Urothelium cell line (cell line): ENCODE data around the gene MFSD6L.

ENCODE experiments used
- DNase-seq: peaks from one replicate; pipeline ENCODE4 v3.0.0; 2011; ENCODE audit warnings: low spot score, mixed read lengths
- FAIRE-seq: peaks from 2 replicates; lab custom pipeline; 2011; peaks lifted over from hg19 to GRCh38; lab: Jason Lieb, UNC

The MFSD6L gene, protein sequence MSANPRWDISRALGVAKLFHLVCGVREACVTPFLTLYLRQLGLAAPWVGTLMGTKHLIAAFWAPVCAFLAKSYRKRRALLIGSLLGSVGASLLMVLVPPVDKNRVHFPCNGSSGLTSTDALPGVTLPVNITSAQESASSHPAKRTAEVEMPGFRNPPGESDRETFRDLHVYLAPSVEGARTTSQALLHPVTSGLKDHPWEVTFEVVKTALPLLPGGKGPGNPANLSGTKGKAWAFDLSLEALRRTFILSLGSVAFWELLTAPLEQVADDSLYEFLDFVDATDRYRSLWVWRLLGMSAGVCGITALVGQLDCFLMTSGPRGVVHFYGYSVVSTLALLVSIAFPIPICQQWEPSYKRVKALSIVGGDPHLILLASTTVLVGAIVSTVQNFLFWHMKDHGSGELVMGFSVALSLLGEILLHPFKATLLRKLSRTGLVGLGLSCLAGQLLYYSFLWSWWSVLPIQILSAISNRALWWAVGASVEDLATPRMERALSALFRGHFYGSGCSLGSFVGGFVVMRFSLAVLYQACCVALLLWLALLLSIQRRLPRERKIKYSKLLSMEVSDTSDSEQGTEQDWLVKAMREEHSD

DNA sequence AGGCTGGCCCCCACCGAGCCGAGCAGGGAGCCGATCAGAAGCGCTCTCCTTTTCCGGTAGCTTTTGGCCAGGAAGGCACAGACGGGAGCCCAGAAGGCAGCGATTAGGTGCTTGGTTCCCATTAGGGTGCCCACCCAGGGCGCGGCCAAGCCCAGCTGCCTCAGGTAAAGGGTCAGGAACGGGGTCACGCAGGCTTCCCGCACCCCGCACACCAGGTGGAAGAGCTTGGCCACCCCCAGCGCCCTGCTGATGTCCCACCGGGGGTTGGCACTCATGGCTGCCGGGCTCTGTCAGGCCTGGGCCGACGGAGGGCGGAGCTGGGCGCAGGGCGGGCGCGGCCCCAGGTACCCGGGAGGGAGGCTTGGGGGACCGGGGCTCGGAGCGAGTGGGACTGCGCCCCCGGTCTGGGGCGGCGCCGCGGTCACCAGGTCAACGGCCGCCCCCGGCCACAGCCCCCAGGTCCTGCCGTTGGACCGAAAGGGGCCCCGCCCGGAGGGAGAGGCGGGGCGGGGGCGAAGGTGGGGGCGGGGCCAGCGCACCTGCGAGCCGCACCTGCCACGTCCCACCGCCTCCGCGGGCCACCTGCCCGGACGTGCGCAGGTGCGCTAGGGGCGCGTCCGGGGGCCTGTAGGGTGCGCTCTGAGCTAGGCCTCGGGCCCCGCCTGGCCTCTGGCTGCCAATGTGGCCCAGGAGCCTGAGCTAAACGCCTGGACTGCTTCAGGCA lies at the start of gene MFSD6L:
TSS of gene MFSD6L (minus strand) at position 520 of the 724 bp plus-strand sequence. CDS start at position 275, 245 bp downstream.
- DNase-seq (no peak), FAIRE-seq (no peak)

DNA sequence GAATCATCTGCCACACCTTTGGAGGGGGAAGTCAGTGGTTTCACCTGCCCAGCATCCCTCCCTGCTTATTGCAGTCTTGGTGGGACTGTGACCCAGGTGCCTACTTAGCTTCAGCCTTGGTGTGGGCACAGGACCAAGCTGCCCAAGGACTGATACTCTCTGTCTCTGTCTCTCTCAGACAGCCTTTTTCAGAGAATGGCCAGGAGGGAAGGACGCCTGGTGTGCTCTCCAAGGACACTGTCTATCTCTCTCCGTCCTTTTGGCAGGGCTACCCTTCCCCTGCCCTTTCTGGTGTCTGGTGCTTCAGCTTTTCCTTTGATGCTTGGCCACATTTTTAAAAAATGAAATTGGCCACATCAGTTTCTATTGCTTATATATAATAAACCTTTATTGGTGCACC lies 48.7 kb upstream of the MFSD6L start:
- no peak for FAIRE-seq
- no peak for DNase-seq

DNA sequence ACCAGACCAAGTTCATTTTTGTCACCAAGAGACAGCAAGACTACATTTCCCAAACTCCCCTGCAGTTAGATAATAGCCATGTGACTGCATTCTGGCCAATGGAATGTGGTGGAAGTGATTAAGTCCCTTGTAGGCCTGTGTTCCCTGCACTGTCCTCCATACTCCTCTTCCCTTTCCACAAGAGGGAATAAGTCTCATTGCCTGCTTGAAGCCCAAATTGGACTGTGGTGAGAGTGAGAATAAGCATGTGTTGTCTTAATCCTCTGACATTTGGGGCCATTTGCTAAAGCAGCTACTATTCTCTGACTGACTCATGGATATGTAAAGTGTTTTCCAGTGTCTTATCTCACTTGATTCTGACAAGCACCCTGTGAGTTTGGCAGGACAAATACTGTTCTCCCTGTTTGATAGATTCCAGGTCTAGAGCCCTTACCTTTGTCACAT lies 47.6 kb upstream of the MFSD6L start:
- peak; percentile 30 for DNase-seq
- no peak for FAIRE-seq

DNA sequence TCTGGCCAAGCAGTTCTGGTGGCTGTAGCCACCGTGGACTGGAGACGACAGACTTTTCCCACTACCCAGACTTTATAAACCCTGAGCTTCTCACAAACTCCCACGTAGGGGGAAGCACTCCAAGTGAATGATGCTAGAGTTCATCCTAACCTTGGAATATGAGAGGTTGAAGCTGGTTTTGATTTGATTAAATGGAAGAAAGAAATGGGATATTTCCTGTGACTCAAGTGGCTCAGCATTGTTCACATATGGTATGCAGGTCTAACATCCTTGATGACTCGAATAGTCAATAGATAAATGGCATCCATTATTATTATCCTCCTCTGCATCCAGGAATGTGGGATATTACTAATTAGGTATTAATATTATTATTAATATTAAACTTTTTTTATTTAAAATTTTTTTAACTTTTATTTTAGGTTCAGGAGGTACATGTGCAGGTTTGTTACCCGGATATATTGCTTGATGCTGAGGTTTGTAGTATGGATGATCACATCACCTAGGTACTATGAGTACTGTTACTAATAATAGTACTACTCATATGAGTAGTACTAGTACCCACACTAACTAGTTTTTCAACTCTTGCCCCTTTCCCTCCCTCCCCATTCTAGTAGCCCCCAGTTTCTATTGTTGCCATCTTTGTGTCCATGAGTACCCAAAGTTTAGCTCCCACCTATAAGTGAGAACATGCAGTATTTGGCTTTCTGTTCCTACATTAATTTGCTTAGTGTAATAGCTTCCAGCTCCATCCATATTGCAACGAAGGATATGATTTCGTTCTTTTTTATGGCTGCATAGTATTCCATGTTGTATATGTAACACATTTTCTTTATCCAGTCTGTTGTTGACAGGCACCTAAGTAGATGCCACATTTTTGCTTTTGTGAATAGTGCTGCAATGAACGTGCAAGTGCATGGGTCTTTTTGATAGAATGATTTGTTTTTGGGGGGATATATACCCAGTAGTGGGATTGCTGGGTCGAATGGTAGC lies 45.4 kb upstream of the MFSD6L start:
- no peak for FAIRE-seq

DNA sequence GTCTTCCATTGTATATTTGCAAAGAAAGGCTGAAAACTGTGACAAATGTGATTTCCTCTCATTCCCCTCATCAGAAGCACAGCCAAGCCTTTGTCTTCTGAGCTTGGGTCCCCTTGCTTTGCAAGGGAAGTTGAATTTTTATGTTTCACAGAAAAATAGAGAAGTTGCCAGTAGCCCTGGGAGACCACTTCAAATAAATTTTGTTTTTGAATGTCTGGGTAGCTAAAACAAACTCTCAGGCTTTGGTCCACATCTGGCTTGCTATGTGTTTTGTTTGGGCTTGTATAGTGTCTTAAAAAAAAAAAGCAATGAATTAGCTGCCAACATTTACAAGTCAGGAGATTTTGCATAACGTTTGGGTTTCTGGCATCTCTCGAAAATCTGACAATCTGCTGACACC lies 44.2 kb upstream of the MFSD6L start:
- FAIRE-seq = no peak

More for the DNA sequence above, 45.4 kb upstream of the MFSD6L start:
- no peak for DNase-seq

DNA sequence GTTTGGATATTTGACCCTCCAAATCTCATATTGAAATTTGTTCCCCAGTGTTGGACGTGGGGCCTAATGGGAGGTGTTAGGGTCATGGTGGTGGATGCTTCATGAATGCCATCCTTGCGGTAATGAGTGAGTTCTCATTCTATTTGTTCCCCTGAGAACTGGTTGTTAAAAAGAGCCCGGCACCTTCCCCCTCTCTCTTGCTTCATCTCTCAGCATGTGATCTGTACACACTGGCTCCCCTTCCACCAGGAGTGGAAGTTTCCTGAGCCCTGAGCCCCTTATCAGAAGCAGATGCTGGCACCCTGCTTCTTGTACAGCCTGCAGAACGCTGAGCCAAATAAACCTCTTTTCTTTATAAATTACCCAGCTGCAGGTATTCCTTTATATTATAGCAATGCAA lies 42.7 kb upstream of the MFSD6L start:
- no peak for FAIRE-seq
- DNase-seq = no peak

More for the DNA sequence above, 44.2 kb upstream of the MFSD6L start:
- no peak for DNase-seq

DNA sequence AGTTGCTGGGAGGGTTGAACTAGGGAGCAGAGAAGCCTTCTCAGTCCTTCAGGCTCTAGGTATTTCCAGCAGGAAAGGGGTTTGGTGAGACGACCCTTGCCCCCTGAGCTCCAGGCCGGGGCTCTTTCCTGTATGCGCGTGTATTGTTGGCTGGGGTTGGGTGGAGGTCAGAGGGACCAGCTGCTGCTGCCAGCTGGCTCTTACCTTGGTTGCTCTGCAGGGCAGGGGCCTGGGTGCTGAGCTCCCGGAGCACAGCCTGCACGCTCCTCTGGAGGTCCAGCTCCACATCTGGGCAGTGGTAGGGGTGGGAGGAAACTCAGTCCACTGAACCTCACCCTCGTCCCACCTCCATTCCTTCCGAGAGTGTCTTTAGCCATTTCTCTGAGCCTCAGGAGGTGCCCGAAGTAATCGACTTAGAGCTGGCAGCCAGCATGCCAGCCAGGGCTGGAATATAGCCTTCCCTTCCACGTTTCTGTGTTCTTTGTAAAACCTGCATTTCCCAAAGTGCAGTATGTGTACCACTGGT lies 40.3 kb upstream of the MFSD6L start:
- FAIRE-seq = no peak
- DNase-seq = no peak

DNA sequence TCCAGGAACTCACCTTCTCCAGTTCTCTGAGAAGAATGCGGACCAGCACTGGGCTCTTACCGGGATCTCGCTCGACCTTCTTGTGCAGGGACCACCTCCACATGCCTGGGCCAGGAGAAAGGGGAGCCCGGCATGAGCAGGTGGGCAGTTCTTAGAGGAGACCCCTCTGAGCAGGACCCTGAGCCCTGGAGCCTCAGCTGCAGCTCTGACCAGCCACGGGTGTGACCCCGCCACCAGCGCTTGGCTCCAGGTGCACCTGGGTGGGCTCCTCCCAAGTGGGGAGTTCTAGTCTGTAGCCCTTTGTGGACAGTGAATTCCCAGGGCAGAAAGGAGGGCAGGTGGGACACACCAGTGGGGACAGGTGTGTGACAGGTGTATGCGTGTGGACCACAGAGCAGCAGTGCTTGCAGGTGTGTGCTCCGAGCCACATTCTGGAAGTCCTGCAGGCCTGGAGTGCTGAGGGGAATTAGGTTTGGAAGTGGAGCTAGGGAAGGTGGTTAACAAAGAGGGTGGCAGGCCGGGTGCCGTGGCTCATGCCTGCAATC lies 39.5 kb upstream of the MFSD6L start:
- no peak for FAIRE-seq

DNA sequence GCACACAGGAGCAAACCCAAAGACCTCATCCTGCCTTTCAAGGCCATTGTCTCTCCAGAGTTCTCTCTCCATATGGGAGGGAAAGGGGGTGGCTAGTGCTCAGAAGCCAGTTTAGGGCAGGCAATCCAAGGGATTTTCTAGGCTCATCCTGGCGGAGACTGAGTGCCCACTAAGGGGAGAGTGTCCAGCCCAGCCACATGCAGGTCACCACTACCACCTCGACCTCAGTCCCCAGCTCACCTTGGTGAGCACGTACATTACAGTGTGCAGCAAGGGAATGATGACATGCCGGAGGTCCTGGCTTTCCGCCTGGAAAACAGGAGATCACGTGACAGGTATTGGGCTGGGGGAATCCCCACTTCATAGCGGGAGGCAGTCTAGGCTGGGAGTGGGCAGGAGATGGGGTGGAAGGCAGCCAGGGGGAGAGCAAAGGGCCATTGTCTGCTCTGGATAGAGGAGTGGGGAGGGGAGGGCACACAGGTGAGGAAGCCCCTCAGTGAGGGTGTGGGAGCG lies 38.5 kb upstream of the MFSD6L start:
- DNase-seq (peak; percentile 34), FAIRE-seq (no peak)

More for the DNA sequence above, 39.5 kb upstream of the MFSD6L start:
- no peak for DNase-seq

DNA sequence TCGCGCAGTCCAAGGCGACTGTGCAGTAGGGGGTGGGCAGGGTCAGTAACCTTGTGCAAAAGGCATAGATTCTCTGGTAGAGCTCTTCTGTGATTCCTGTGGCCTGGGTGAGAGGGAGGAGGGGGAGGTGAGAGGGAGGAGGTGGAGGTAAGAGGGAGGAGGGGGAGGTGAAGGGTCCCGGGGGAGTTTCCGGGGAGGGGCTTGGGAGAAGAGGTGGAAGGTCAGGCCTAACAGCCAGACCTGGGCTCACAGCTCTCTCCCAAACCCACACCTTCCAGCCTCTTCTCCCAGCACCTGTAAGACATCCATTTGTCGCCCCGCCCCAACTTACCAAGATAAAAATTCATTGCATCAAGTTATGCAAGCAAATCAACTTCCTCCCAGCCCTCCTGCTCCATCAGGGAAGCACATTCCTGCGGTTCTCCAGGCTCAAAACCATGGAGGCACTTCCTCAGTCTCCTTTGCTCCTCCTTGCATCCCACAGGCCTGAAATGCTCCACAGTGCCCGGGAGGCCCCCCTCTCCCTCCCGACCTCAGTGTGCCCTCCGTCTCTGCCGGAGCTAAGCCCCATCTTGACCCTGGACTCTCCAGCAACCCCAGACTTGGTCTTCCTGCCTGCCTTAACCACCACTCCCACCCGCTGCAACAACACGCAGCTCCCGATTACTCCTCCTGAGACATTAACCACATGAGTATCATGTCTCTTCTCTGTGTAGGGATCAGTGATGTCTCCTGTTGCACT lies 37.8 kb upstream of the MFSD6L start:
- no peak for FAIRE-seq
- DNase-seq = no peak

DNA sequence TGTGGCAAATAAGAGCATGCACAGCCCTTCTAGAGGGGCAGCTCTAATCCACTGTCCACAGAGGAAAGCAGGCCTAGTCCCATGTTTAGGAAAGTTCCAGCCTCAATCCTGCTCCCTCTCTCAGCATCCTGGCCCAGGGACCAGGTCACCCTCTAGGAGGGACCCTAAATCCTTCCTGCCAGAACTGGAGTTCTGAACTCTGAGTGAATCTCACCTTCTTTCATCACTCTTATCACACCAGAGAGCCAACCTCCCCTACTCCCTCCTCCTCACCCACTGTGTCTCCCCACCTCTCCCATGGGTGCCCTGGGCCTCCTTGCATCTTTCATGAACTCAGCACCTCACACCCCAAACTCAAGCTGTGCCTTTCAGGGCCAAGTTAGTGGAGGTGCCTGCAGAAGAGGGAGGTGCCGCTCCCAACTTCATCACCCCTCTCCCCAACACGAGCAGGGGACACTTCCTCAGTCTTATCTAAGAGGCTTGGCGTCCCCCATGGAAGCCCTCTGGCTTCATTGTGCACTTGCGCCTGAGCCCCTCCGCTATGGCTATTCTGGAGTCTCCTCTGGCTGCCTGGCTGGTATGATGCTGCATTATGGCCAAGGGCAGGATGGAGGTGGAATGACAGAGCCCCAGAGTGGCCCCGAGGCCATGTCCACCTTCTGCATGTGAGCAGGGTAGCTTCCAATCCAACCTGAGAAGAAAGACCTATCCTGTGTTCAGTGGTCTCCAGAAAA lies 36.6 kb upstream of the MFSD6L start:
- no peak for FAIRE-seq
- DNase-seq = no peak

DNA sequence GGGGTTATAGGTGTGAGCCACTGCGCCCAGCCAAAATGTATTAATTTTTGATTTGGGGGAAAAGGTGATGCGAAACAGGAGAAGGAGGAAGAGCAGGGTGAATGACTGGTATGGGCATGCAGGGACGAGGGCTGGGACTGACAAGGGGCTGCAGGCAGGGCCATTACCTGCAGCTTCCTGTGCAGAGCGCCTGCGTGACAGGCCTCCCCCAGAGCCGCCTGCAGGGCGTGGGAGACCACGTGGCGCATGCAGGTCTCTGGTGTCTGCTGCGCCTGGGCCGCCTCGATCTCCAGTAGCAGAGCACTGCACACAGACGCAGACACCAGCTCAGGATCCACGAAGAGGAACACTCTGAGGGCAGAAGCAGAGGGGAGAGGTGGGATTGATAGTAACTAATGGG lies 35.9 kb upstream of the MFSD6L start:
- DNase-seq (no peak), FAIRE-seq (no peak)

DNA sequence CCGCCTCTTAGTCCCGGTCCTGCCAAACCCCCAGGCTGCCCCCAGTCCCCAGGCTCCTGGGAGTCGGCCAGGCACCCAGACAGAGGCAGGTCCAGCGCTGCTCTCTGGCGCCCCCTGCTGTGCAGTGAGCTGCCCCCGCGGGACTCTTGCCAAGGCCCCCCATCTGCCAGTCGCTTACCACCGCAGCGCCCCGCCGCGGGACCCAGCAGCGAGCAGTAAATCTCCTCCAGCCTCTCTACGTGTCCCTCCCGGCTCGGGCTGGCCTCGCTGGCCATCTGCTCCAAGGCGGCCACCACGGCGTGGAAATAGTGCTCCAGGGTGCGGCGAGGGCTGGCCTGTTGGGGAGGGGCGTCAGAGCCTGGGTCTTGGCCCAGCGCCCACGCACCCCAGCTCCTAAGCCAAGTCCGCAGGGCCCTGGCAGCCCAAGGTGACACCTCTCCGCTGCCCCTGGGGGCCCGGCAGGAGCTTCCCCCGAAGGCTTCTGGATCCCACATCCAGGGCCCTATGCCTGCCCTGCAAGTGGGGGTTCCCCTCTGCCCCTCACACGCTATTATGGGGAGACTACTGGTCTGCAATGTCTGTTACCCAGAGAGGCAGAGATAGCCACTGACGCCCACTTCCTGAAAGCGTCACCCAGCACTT lies 33.7 kb upstream of the MFSD6L start:
- no peak for DNase-seq
- FAIRE-seq = no peak

DNA sequence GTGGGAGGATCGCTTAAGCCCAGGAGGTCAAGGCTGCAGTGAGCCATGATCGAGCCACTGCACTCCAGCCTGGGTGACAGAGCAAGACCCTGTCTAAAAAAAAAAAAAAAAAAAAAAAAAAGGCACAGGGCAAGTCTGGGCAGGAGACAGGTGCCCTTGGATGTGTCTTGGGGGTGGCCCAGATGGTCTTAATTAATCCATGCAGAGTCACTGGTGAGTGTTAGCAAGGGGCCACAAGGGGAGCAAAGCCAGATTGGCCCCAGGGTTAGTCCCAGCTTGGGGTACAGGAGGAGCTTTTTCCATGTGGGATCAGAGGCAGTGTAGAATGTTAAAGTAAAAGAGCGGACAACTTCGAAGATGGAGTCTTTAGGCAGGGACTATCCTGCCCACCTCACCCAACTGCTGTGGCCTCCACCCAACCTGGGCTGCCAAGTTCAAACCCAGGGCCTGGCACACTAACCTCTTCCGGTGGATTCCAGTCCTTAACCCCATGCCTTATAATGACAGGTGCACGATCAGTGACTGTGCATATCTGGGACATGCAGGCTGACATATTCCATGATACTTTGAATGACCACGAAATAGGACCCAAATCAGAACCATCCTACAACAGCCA lies 32.2 kb upstream of the MFSD6L start:
- FAIRE-seq (no peak), DNase-seq (no peak)

DNA sequence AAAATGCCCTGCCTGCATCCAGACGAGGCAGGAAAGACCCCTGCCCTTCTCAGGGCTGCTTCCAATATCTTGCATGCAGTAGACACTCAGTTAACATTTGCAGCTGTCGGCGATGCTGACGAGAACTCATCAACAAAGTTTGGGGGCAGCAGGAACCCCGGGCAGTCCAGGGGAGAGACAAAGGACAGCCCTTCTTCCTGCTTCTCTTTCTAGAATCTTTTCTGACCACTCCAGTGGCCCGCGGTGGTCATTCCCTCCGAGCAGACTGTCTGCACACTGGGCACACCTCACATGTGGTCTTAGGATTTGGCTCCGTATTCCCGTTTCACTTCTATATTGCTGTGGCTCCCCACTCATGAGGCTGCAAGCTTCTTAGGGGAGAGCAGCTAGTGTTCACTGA lies 31.0 kb upstream of the MFSD6L start:
- DNase-seq (no peak), FAIRE-seq (no peak)

DNA sequence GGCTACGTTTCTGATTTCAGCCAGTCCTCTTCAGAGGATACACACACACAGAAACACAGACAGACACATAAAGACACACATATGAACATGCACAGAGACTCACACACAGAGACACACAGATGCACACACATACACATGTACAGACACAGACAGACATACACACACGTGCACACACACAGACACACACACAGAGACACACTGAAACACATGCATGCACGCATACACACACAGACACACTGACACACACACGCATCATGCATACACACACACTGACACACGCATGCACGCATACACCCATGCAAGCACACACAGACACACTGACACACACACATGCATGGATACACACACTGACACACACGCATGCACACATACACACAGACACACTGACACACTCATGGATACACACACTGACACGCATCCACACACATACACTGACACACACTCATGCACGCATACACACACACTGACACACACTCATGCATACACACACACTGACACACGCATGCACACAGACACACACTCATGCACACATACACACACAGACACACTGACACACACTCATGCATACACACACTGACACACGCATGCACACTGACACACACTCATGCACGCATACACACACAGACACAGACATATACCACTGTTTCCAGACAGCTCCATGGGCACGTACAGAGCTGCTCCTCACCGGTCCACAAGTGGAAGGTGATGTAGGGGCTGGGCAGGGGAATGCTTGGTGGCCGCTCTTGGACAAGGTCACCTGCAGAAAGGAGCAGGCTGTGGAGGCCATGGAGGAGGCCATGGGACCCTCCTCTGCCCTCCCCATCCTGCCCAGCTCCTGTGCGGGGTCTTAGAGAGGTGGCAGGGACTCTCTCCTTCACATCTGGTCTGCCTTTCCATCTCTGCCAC lies 30.1 kb upstream of the MFSD6L start:
- DNase-seq (no peak), FAIRE-seq (peak; percentile 83)

DNA sequence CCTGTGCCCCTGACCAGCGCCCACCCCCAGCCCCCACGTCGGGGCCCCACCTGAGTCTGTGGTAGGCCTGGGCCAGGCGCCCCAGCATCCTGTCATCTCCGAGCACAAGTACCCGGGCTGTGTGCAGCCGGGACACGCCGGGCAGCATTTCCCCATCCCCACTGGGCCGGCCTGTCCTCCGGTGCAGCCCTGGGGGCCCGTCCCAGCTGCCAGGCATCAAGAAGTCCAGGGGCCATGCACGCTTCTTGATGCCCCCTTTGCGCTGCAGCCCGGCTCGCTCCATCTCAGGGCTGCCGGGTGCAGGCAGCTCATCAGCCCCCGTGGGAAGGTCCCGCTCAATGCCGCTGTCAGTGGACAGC lies 29.3 kb upstream of the MFSD6L start:
- DNase-seq = no peak
- no peak for FAIRE-seq
